HCT116 (cell line): ENCODE data around the gene HCN1. TPM values are rescaled to one million over a fixed set of nuclear protein-coding genes. Genes with fewer than 3 reads are reported as not detected.

Source experiments
- ATAC-seq: fragments of 200-7000 bp; cut with Tn5 transposase; 2 replicates; pipeline ENCODE4 v1.9.1; 2020; ENCODE audit warnings: mild to moderate bottlenecking, moderate library complexity
- BruUV-seq: library from RNA; stranded (reverse); fragments of 400-500 nt; replicated peaks from 2 replicates; lab custom pipeline; 2021; lab: Mats Ljungman, UMichigan
- CTCF ChIA-PET: fragments of 300-600 bp; sonication (Branson Sonifier 250); formaldehyde crosslinking; loops from one replicate; lab custom pipeline; 2021; ENCODE audit warnings: antibody characterized with exemption; lab: Charles Lee
- POLR2A ChIA-PET: fragments of 300-600, 350-600 bp; sonication (Branson Sonifier 250); formaldehyde crosslinking; loops from one replicate; lab custom pipeline; 2021; ENCODE audit warnings: antibody characterized with exemption; lab: Charles Lee
- RAD21 ChIA-PET, 2 experiments: fragments of 300-600 bp; sonication (Branson Sonifier 250); formaldehyde crosslinking; loops; one replicate each; lab custom pipeline; 2023; ENCODE audit warnings: low total read pairs in 2 of 2; ENCODE audit not compliant: uncharacterized antibody in 2 of 2, unreplicated experiment in 2 of 2, low non-redundant PET in 1 of 2; lab: Charles Lee
- DNase-seq: peaks from one replicate; pipeline ENCODE4 v3.0.0-alpha.2; 2010; ENCODE audit warnings: low read depth, low spot score
- H2AFZ ChIP-seq: fragments of 200-600 bp; shearing (Covaris generic), sonication (generic); 2 replicates; pipeline ENCODE4 v1.6.1; 2017; ENCODE audit warnings: low read depth, mixed run types, mixed read lengths, antibody characterized with exemption, low read length; ENCODE audit not compliant: poor library complexity, severe bottlenecking
- H3K27ac ChIP-seq: 2 replicates; pipeline ENCODE4 v1.5.1; 2012; ENCODE audit warnings: low read depth, low read length
- H3K27me3 ChIP-seq: fragments of 200-600 bp; sonication (generic); 2 replicates; pipeline ENCODE4 v1.6.1; 2016; ENCODE audit warnings: mixed run types, low read length, mixed read lengths; ENCODE audit not compliant: insufficient read depth
- H3K36me3 ChIP-seq, 2 experiments: fragments of 200-500 bp in 1 of 2; fragments of 200-600 bp in 1 of 2; sonication (Bioruptor generic) in 1 of 2; sonication (generic) in 1 of 2; 2 replicates each; pipeline versions ENCODE4 v1.5.1 to v1.6.1; 2014 to 2016; ENCODE audit warnings: low read length in 2 of 2, inconsistent platforms in 1 of 2, mixed read lengths in 1 of 2, mixed run types in 1 of 2; ENCODE audit not compliant: insufficient read depth in 2 of 2, control insufficient read depth in 1 of 2
- H3K4me1 ChIP-seq, 2 experiments: fragments of 200-600 bp in 1 of 2; sonication (generic) in 1 of 2; 2 replicates each; pipeline versions ENCODE4 v1.5.1 to v1.6.1; 2012 to 2017; ENCODE audit warnings: low read length in 2 of 2, inconsistent platforms in 1 of 2, mild to moderate bottlenecking in 1 of 2, mixed read lengths in 1 of 2, mixed run types in 1 of 2, moderate library complexity in 1 of 2; ENCODE audit not compliant: insufficient read depth in 2 of 2, control insufficient read depth in 1 of 2
- H3K4me2 ChIP-seq: fragments of 200-600 bp; sonication (generic); 2 replicates; pipeline ENCODE4 v1.6.1; 2017; ENCODE audit warnings: mixed run types, low read length, mixed read lengths
- H3K4me3 ChIP-seq, 2 experiments: fragments of 200-600 bp in 1 of 2; sonication (generic) in 1 of 2; replicated peaks in 1 of 2; 2 replicates each; pipeline ENCODE4 v1.5.1; 2011 to 2016; ENCODE audit warnings: low read length in 2 of 2, control low read depth in 1 of 2, low read depth in 1 of 2, mild to moderate bottlenecking in 1 of 2, mixed read lengths in 1 of 2, mixed run types in 1 of 2
- H3K79me2 ChIP-seq: fragments of 200-600 bp; sonication (generic); 2 replicates; pipeline ENCODE4 v1.6.1; 2017; ENCODE audit warnings: mild to moderate bottlenecking, mixed run types, low read length, moderate library complexity, mixed read lengths; ENCODE audit not compliant: insufficient read depth
- H3K9ac ChIP-seq: fragments of 200-600 bp; sonication (generic); 2 replicates; pipeline ENCODE4 v1.6.1; 2016; ENCODE audit warnings: low read length, mixed read lengths
- H3K9me2 ChIP-seq: fragments of 200-600 bp; sonication (generic), shearing (Covaris generic); 2 replicates; pipeline ENCODE4 v1.6.1; 2017; ENCODE audit warnings: mixed run types, mild to moderate bottlenecking, moderate library complexity; ENCODE audit not compliant: insufficient read depth
- H3K9me3 ChIP-seq, 2 experiments: fragments of 200-500 bp in 1 of 2; fragments of 200-600 bp in 1 of 2; sonication (Bioruptor generic) in 1 of 2; sonication (generic) in 1 of 2; 2 replicates each; pipeline ENCODE4 v1.6.1; 2014 to 2017; ENCODE audit warnings: low read length in 2 of 2, mixed read lengths in 2 of 2, inconsistent platforms in 1 of 2, low read depth in 1 of 2, mild to moderate bottlenecking in 1 of 2, mixed run types in 1 of 2, moderate library complexity in 1 of 2; ENCODE audit not compliant: control insufficient read depth in 1 of 2, insufficient read depth in 1 of 2
- H4K20me1 ChIP-seq: fragments of 200-600 bp; sonication (generic), shearing (Covaris generic); 2 replicates; pipeline ENCODE4 v1.6.1; 2017; ENCODE audit warnings: mixed run types, mild to moderate bottlenecking, moderate library complexity; ENCODE audit not compliant: insufficient read depth
- ATF3 ChIP-seq: IDR thresholded peaks from 2 replicates; pipeline ENCODE4 v1.6.1; 2012
- CEBPB ChIP-seq: IDR thresholded peaks from 2 replicates; pipeline ENCODE4 v1.6.1; 2012; ENCODE audit warnings: low read depth
- CTCF ChIP-seq, 3 experiments: fragments of 200-600 bp in 1 of 3; sonication (generic) in 1 of 3; IDR thresholded peaks in 2 of 3; conservative IDR thresholded peaks in 1 of 3; 2 replicates each; pipeline ENCODE4 v1.5.1; 2012 to 2017; ENCODE audit warnings: low read depth in 2 of 3, low read length in 2 of 3, antibody characterized with exemption in 1 of 3, borderline replicate concordance in 1 of 3, control low read depth in 1 of 3, mild to moderate bottlenecking in 1 of 3, mixed read lengths in 1 of 3, mixed run types in 1 of 3, moderate library complexity in 1 of 3; ENCODE audit not compliant: insufficient read depth in 1 of 3
- EGR1 ChIP-seq: IDR thresholded peaks from 2 replicates; pipeline ENCODE4 v1.6.1; 2012; ENCODE audit warnings: low read depth
- EZH2 ChIP-seq: fragments of 200-600 bp; sonication (generic); IDR thresholded peaks from 2 replicates; pipeline ENCODE4 v1.6.1; 2017; ENCODE audit warnings: antibody characterized with exemption, mixed run types
- FOSL1 ChIP-seq: IDR thresholded peaks from 2 replicates; pipeline ENCODE4 v1.6.1; 2012; ENCODE audit warnings: low read depth
- MAX ChIP-seq: IDR thresholded peaks from 2 replicates; pipeline ENCODE4 v1.6.1; 2012
- POLR2A ChIP-seq: IDR thresholded peaks from 2 replicates; pipeline ENCODE4 v1.7.0; 2011; ENCODE audit warnings: borderline replicate concordance; ENCODE audit not compliant: insufficient read depth, insufficient read length; ENCODE audit errors: extremely low read depth
- RAD21 ChIP-seq: IDR thresholded peaks from 2 replicates; pipeline ENCODE4 v1.6.1; 2012; ENCODE audit warnings: low read depth, mild to moderate bottlenecking
- SIN3A ChIP-seq: IDR thresholded peaks from 2 replicates; pipeline ENCODE4 v1.6.1; 2012; ENCODE audit warnings: low read depth
- SP1 ChIP-seq: IDR thresholded peaks from 2 replicates; pipeline ENCODE4 v1.6.1; 2012; ENCODE audit warnings: low read depth
- SRF ChIP-seq: IDR thresholded peaks from 2 replicates; pipeline ENCODE4 v1.6.1; 2012; ENCODE audit warnings: low read depth
- TCF7L2 ChIP-seq: IDR thresholded peaks from 2 replicates; pipeline ENCODE4 v1.7.0; 2011; ENCODE audit warnings: borderline replicate concordance, inconsistent platforms; ENCODE audit not compliant: insufficient read depth, insufficient read length; ENCODE audit errors: extremely low read depth
- ZBTB33 ChIP-seq: IDR thresholded peaks from 2 replicates; pipeline ENCODE4 v1.6.1; 2011; ENCODE audit warnings: mild to moderate bottlenecking, low read length, moderate library complexity; ENCODE audit not compliant: insufficient replicate concordance; ENCODE audit errors: extremely low read depth
- ZFX ChIP-seq: fragments of 450-650 bp; IDR thresholded peaks from 2 replicates; pipeline ENCODE4 v1.6.1; 2017
- ZNF274 ChIP-seq: fragments of 200-500 bp; sonication (Bioruptor generic); IDR thresholded peaks from 2 replicates; pipeline ENCODE4 v1.6.1; 2014; ENCODE audit warnings: mild to moderate bottlenecking, low read depth, low read length, inconsistent platforms
- intact Hi-C: fragments of 100-400 bp; cut with micrococcal nuclease; formaldehyde crosslinking; loops from 2 replicates; pipeline ENCODE4 v1.10.0; 2022
- total RNA-seq: library from RNA; stranded (reverse); gene quantifications from one replicate; pipeline ENCODE4 v1.2.1, GENCODE V29; 2021; ENCODE audit not compliant: unreplicated experiment

HCN1 gene
- total RNA-seq, 1 experiment from 2014 or later = 0.10 TPM

- Histone ChIP-seq H3K27me3 (no peaks in the 10 kb centered on the region), H3K4me2 (no peak overlapping the region), H2AFZ (no peak overlapping the region), H3K9me3 (no peaks in the 10 kb centered on the region), H3K4me1 (no peaks in the 10 kb centered on the region), H3K36me3 (no peaks in the 10 kb centered on the region), H4K20me1 (no peaks in the 10 kb centered on the region), H3K79me2 (no peaks in the 10 kb centered on the region), H3K4me3 (no peak overlapping the region)
- ChIA-PET CTCF (no interaction called here), RAD21 (no interaction called here), POLR2A (no interaction called here)
- ATAC-seq (no peak), DNase-seq (no peak)
- intact Hi-C loops = no loop called here
- no TSS peak for BruUV-seq
- TF ChIP-seq RAD21 (no peak), EZH2 (no peak)
- TF ChIP-seq, all 23 proteins: peak for 0
- Histone ChIP-seq H3K9ac (no peak overlapping the region), H3K9me2 (no peaks in the 10 kb centered on the region), H3K27ac (no peak overlapping the region)
Measured at GRCh38 chr5:45642370-45642769, 53.8 kb downstream of the HCN1 start.

GRCh38 chr5:45639040-45639439 lies 57.1 kb downstream of the HCN1 start:
- DNase-seq = peak; percentile 8
- intact Hi-C loops = loop anchor here (1.0 to 10.0 kb wide), 2 partner anchors 601 to 684 kb away; no protein-coding TSS in a partner anchor

More at GRCh38 chr5:45639040-45639439, 57.1 kb downstream of the HCN1 start:
- H3K36me3 ChIP-seq = no peaks in the 10 kb centered on the region
- H3K27me3 ChIP-seq = no peaks in the 10 kb centered on the region
- no peaks in the 10 kb centered on the region for H3K79me2 ChIP-seq
- H3K4me1 ChIP-seq = no peaks in the 10 kb centered on the region
- H3K9me2 ChIP-seq = no peaks in the 10 kb centered on the region
- no peak for ATAC-seq
- TF ChIP-seq RAD21 (peak; percentile 48; the same call in 1 of the 2 replicates), TCF7L2 (no peak), CTCF (IDR thresholded peaks at IDR 0.05 in 2 of 3, conservative IDR thresholded peaks at IDR 0.05 in 1 of 3; ENCODE audit: borderline replicate concordance in 1 of 3, insufficient read depth in 1 of 3, low read depth in 2 of 3, low read length in 2 of 3) (peak; percentile 33 to 58 (median 42); a peak in 4 of 6 replicates), EZH2 (no peak), ATF3 (no peak), SRF (no peak), ZBTB33 (no peak), SIN3A (no peak), POLR2A (no peak), EGR1 (no peak), MAX (no peak), ZNF274 (no peak), ZFX (no peak), FOSL1 (no peak), CEBPB (no peak), SP1 (no peak)
- CTCF ChIA-PET = no interaction called here
- no TSS peak for BruUV-seq
- H2AFZ ChIP-seq = no peak overlapping the region
- H3K27ac ChIP-seq = no peak overlapping the region
- H3K4me2 ChIP-seq = no peak overlapping the region
- no peaks in the 10 kb centered on the region for H3K9me3 ChIP-seq
- RAD21 ChIA-PET = no interaction called here
- H3K4me3 ChIP-seq = no peak overlapping the region
- H4K20me1 ChIP-seq = no peaks in the 10 kb centered on the region
- POLR2A ChIA-PET = no interaction called here
- H3K9ac ChIP-seq = no peak overlapping the region
